B cell (primary cell): ENCODE data around the gene MUTYH.

Experiments
- CTCF ChIP-seq: fragments of 200-600 bp; IDR thresholded peaks from one replicate; pipeline ENCODE4 v1.8.0; 2022; ENCODE audit warnings: antibody characterized with exemption, mild to moderate bottlenecking
- EZH2 ChIP-seq: IDR thresholded peaks from 2 replicates; pipeline ENCODE4 v1.6.1; 2012; ENCODE audit warnings: borderline replicate concordance, low read depth, mild to moderate bottlenecking, moderate library complexity, low read length; ENCODE audit not compliant: insufficient read depth, poor library complexity, severe bottlenecking

- no peak for TF ChIP-seq CTCF
- no peak for TF ChIP-seq EZH2
Observed at GRCh38 chr1:45314266-45314665, 26.0 kb downstream of the MUTYH start.
